ENCODE measurements around the gene SDC3.
"Not testable (repeated sequence)": the region's sequence is repeated elsewhere in the genome, so short reads cannot be mapped to it uniquely, and the experiment has no call there.

SDC3 gene

DNA sequence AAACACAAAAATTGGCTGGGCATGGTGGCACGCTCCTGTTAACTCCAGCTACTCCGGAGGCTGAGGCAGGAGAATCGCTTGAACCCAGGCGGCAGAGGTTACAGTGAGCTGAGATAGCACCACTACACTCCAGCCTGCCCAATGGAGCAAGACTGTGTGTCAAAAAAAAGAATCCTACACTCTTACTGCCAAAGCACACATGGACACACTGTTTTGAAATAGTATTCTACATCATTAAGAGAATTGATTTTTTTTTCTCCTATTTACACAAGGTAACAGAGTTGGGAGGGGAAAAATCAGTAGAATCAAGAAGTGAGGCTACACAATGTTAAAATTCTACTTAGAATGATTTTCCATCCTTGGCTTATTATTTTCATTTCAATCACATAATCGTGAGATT lies 42.1 kb upstream of the SDC3 start:
- Histone ChIP-seq H3K4me1 (ENCODE audit: control insufficient read depth, low read depth, low read length) (no peaks in the 10 kb centered on the region), H3K18ac (ENCODE audit: low read length) (no peak overlapping the region), H2BK5ac (ENCODE audit: low read length) (no peak overlapping the region), H3K23ac (ENCODE audit: low read length) (no peak overlapping the region), H4K5ac (ENCODE audit: low read length) (no peak overlapping the region), H3K27ac (ENCODE audit: low read depth, low read length) (no peak overlapping the region), H3K79me1 (ENCODE audit: low read length) (peaks cover 7% of the 10 kb centered on the region), H3K36me3 (ENCODE audit: control insufficient read depth, insufficient read depth, low read length) (peaks cover 8% of the 10 kb centered on the region), H3K9ac (ENCODE audit: low read length) (no peak overlapping the region), H2BK120ac (ENCODE audit: low read depth, low read length) (no peak overlapping the region), H3K56ac (ENCODE audit: low read length) (no peak overlapping the region), H3K4me2 (ENCODE audit: low read length) (no peak overlapping the region), H2AK5ac (ENCODE audit: low read length) (no peak overlapping the region), H2BK15ac (replicated peaks; ENCODE audit: low read depth) (no peak overlapping the region), H4K8ac (ENCODE audit: low read depth, low read length) (no peak overlapping the region), H3K4ac (ENCODE audit: low read depth, low read length) (no peak overlapping the region), H3K27me3 (ENCODE audit: insufficient read depth, low read length, poor library complexity) (no peaks in the 10 kb centered on the region), H3K4me3 (ENCODE audit: low read length) (no peak overlapping the region), H3K79me2 (ENCODE audit: control insufficient read depth, insufficient read depth, low read length) (no peaks in the 10 kb centered on the region)
- DNase-seq = no peak
- WGBS (ENCODE audit: extremely low coverage, insufficient coverage, low lambda C conversion rate) = no CpG with 5 or more reads among the region's 5 CpGs

DNA sequence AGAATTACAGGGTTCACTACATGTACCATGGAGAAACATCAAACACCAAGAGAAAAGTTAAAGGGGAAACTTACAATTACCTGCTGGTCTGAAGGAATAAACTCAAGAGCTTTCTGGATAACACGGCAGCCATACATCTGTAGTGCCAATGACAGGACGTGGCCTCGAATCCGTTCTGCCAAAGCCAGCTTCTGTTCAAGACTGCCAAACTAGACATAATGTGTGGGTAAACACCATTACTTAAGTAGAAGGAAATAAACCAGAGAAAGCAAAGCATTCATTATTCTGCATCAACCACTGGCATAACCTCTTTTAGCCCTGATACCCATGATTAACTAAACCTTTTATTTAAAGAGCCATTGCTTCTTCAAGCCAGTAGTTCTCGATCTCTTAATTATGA lies 41.5 kb upstream of the SDC3 start:
- Histone ChIP-seq H3K4me3 (ENCODE audit: low read length) (no peak overlapping the region), H3K27me3 (ENCODE audit: insufficient read depth, low read length, poor library complexity) (no peaks in the 10 kb centered on the region), H3K4ac (ENCODE audit: low read depth, low read length) (no peak overlapping the region), H3K9ac (ENCODE audit: low read length) (no peak overlapping the region), H2BK5ac (ENCODE audit: low read length) (no peak overlapping the region), H3K18ac (ENCODE audit: low read length) (no peak overlapping the region), H3K27ac (ENCODE audit: low read depth, low read length) (no peak overlapping the region), H4K8ac (ENCODE audit: low read depth, low read length) (no peak overlapping the region), H2AK5ac (ENCODE audit: low read length) (no peak overlapping the region), H3K56ac (ENCODE audit: low read length) (no peak overlapping the region), H3K23ac (ENCODE audit: low read length) (no peak overlapping the region), H3K79me2 (ENCODE audit: control insufficient read depth, insufficient read depth, low read length) (no peaks in the 10 kb centered on the region), H4K5ac (ENCODE audit: low read length) (no peak overlapping the region), H2BK120ac (ENCODE audit: low read depth, low read length) (no peak overlapping the region), H2BK15ac (replicated peaks; ENCODE audit: low read depth) (no peak overlapping the region), H3K4me2 (ENCODE audit: low read length) (no peak overlapping the region), H3K4me1 (ENCODE audit: control insufficient read depth, low read depth, low read length) (no peaks in the 10 kb centered on the region), H3K79me1 (ENCODE audit: low read length) (peaks cover 7% of the 10 kb centered on the region), H3K36me3 (ENCODE audit: control insufficient read depth, insufficient read depth, low read length) (peaks cover 11% of the 10 kb centered on the region)
- DNase-seq = no peak
- WGBS (ENCODE audit: extremely low coverage, insufficient coverage, low lambda C conversion rate) = no CpG with 5 or more reads among the region's 5 CpGs

DNA sequence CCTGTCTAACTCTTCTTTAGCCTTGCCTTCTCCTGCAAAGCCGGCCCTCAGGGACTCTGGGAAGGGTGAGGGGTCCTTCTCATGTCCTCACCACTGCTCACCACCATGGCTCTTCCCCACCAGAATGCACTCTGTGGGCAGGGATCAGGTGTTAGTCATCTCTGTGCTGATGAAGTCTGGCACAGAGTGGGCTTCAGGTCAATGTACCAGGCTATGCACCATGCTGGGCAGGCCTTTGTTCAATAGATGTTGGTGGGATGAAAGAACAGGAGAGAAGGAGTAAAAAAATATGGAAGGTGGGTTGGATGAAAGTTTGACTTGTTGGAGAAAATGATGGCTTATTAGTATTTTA lies 40.9 kb upstream of the SDC3 start:
- DNase-seq; H3K27me3 ChIP-seq (ENCODE audit: insufficient read depth, low read length, poor library complexity); H3K79me1 ChIP-seq (ENCODE audit: low read length); H3K56ac ChIP-seq (ENCODE audit: low read length); H4K5ac ChIP-seq (ENCODE audit: low read length); H3K4me3 ChIP-seq (ENCODE audit: low read length); H3K4ac ChIP-seq (ENCODE audit: low read depth, low read length); H2BK120ac ChIP-seq (ENCODE audit: low read depth, low read length); H3K4me1 ChIP-seq (ENCODE audit: control insufficient read depth, low read depth, low read length); H3K4me2 ChIP-seq (ENCODE audit: low read length); H3K23ac ChIP-seq (ENCODE audit: low read length); H3K79me2 ChIP-seq (ENCODE audit: control insufficient read depth, insufficient read depth, low read length); H3K18ac ChIP-seq (ENCODE audit: low read length); H3K27ac ChIP-seq (ENCODE audit: low read depth, low read length); H3K9ac ChIP-seq (ENCODE audit: low read length); H2BK5ac ChIP-seq (ENCODE audit: low read length); H4K8ac ChIP-seq (ENCODE audit: low read depth, low read length); H2BK15ac ChIP-seq (replicated peaks; ENCODE audit: low read depth); H2AK5ac ChIP-seq (ENCODE audit: low read length): not testable (repeated sequence)
- H3K36me3 ChIP-seq (ENCODE audit: control insufficient read depth, insufficient read depth, low read length) = peaks cover 11% of the 10 kb centered on the region
- WGBS (ENCODE audit: extremely low coverage, insufficient coverage, low lambda C conversion rate) = no CpG with 5 or more reads among the region's 1 CpG

DNA sequence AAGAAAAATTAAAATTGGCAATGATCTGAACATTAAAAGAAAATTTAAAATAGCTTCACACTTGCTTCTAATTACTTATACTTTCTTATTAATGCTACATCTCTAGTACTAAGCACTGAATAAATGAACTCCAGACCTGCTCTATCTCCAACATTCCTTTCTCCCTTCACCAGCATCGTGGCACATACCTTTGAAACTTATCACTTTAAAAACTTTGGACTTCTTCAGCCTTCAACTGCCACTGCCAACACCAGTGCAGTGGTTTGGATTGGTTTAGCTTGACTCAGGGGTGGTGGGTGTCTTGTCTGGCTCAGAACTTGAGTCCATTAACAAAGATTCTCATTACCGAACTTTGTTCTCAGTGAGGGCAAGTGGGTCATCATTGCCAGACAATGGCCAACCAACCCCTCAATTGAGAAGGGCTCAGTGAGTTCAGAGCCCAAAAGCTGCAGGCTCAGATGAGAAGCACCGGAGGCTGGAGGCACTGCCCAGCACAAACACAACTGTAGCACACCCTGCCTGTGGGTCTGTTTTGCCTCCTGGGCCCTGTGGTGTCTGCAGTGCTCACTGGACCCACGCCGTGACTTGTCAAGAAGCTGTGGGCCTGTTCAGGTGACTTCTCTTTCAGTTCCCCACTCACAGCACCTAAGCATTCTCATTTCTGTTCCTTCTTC lies 40.4 kb upstream of the SDC3 start:
- not testable (repeated sequence) for H2BK5ac ChIP-seq (ENCODE audit: low read length); H3K4me3 ChIP-seq (ENCODE audit: low read length); H4K8ac ChIP-seq (ENCODE audit: low read depth, low read length); H3K36me3 ChIP-seq (ENCODE audit: control insufficient read depth, insufficient read depth, low read length); H3K79me2 ChIP-seq (ENCODE audit: control insufficient read depth, insufficient read depth, low read length); H3K4ac ChIP-seq (ENCODE audit: low read depth, low read length); H3K9ac ChIP-seq (ENCODE audit: low read length); H4K5ac ChIP-seq (ENCODE audit: low read length); H3K79me1 ChIP-seq (ENCODE audit: low read length); H3K27ac ChIP-seq (ENCODE audit: low read depth, low read length); H2BK15ac ChIP-seq (replicated peaks; ENCODE audit: low read depth); H3K27me3 ChIP-seq (ENCODE audit: insufficient read depth, low read length, poor library complexity); DNase-seq; H3K18ac ChIP-seq (ENCODE audit: low read length); H3K56ac ChIP-seq (ENCODE audit: low read length); H2AK5ac ChIP-seq (ENCODE audit: low read length); H3K23ac ChIP-seq (ENCODE audit: low read length); H3K4me2 ChIP-seq (ENCODE audit: low read length); H2BK120ac ChIP-seq (ENCODE audit: low read depth, low read length); H3K4me1 ChIP-seq (ENCODE audit: control insufficient read depth, low read depth, low read length)
- WGBS (ENCODE audit: extremely low coverage, insufficient coverage, low lambda C conversion rate) = no CpG with 5 or more reads among the region's 5 CpGs

DNA sequence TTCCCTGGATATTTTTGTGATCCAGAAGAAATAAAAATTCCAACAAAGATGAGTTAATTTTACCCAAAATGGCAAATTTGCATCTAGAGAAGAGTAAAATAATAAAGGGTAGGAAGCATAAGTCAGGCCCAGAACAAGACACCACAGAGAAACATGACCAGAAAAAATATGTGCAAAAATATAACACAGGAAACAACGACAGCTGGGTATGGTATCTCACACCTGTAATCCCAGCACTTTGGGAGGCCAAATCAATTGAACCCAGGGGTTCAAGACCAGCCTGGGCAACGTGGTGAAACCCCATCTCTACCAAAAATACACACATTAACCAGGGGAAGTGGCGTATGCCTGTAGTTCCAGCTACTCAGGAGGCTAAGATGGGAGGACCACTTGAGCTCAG lies 39.7 kb upstream of the SDC3 start:
- no peak overlapping the region for H3K4me2 ChIP-seq (ENCODE audit: low read length)
- DNase-seq = no peak
- peaks cover 4% of the 10 kb centered on the region for H3K36me3 ChIP-seq (ENCODE audit: control insufficient read depth, insufficient read depth, low read length)
- H3K56ac ChIP-seq (ENCODE audit: low read length) = no peak overlapping the region
- no peak overlapping the region for H2BK15ac ChIP-seq (replicated peaks; ENCODE audit: low read depth)
- no peaks in the 10 kb centered on the region for H3K79me2 ChIP-seq (ENCODE audit: control insufficient read depth, insufficient read depth, low read length)
- no peak overlapping the region for H3K9ac ChIP-seq (ENCODE audit: low read length)
- no peak overlapping the region for H3K23ac ChIP-seq (ENCODE audit: low read length)
- no peak overlapping the region for H4K5ac ChIP-seq (ENCODE audit: low read length)
- no peak overlapping the region for H2BK5ac ChIP-seq (ENCODE audit: low read length)
- H3K4ac ChIP-seq (ENCODE audit: low read depth, low read length) = no peak overlapping the region
- no peak overlapping the region for H2AK5ac ChIP-seq (ENCODE audit: low read length)
- H3K27me3 ChIP-seq (ENCODE audit: insufficient read depth, low read length, poor library complexity) = no peaks in the 10 kb centered on the region
- no peak overlapping the region for H3K27ac ChIP-seq (ENCODE audit: low read depth, low read length)
- no peak overlapping the region for H2BK120ac ChIP-seq (ENCODE audit: low read depth, low read length)
- WGBS (ENCODE audit: extremely low coverage, insufficient coverage, low lambda C conversion rate) = no CpG with 5 or more reads among the region's 3 CpGs
- H4K8ac ChIP-seq (ENCODE audit: low read depth, low read length) = no peak overlapping the region
- H3K18ac ChIP-seq (ENCODE audit: low read length) = no peak overlapping the region
- no peak overlapping the region for H3K4me3 ChIP-seq (ENCODE audit: low read length)
- peaks cover 4% of the 10 kb centered on the region for H3K79me1 ChIP-seq (ENCODE audit: low read length)
- H3K4me1 ChIP-seq (ENCODE audit: control insufficient read depth, low read depth, low read length) = no peaks in the 10 kb centered on the region

DNA sequence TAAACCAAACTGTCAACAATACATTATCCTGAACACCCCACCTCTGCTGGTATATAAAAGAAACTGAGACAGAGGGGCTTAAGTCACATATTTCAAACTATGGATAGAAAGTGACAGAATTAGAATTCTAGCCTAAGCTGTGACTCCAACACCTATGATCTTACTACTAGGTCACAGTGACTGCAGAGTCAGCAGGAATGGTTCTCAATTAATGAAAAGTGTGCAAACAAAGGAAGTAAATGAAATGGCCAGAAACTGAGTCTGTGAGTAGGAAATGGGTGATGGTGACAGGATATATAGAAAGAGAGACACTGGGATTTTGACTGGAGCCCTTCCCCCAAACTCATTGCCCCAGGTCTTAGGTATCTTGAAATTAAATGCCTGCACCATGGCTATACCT lies 38.7 kb upstream of the SDC3 start:
- DNase-seq = no peak
- no peak overlapping the region for H3K4me2 ChIP-seq (ENCODE audit: low read length)
- no peak overlapping the region for H4K8ac ChIP-seq (ENCODE audit: low read depth, low read length)
- no peaks in the 10 kb centered on the region for H3K4me1 ChIP-seq (ENCODE audit: control insufficient read depth, low read depth, low read length)
- no peak overlapping the region for H2BK15ac ChIP-seq (replicated peaks; ENCODE audit: low read depth)
- H2BK5ac ChIP-seq (ENCODE audit: low read length) = no peak overlapping the region
- H3K56ac ChIP-seq (ENCODE audit: low read length) = no peak overlapping the region
- no peak overlapping the region for H3K4ac ChIP-seq (ENCODE audit: low read depth, low read length)
- H2BK120ac ChIP-seq (ENCODE audit: low read depth, low read length) = no peak overlapping the region
- no peak overlapping the region for H3K23ac ChIP-seq (ENCODE audit: low read length)
- no peak overlapping the region for H3K9ac ChIP-seq (ENCODE audit: low read length)
- no peak overlapping the region for H3K18ac ChIP-seq (ENCODE audit: low read length)
- H3K79me2 ChIP-seq (ENCODE audit: control insufficient read depth, insufficient read depth, low read length) = no peaks in the 10 kb centered on the region
- no peak overlapping the region for H3K4me3 ChIP-seq (ENCODE audit: low read length)
- no peak overlapping the region for H3K27ac ChIP-seq (ENCODE audit: low read depth, low read length)
- H3K36me3 ChIP-seq (ENCODE audit: control insufficient read depth, insufficient read depth, low read length) = peaks cover 11% of the 10 kb centered on the region
- H3K27me3 ChIP-seq (ENCODE audit: insufficient read depth, low read length, poor library complexity) = no peaks in the 10 kb centered on the region
- no peak overlapping the region for H2AK5ac ChIP-seq (ENCODE audit: low read length)
- H3K79me1 ChIP-seq (ENCODE audit: low read length) = peaks cover 9% of the 10 kb centered on the region
- no peak overlapping the region for H4K5ac ChIP-seq (ENCODE audit: low read length)

All from mesendoderm (in vitro differentiated cells).